CD4-positive, alpha-beta T cell treated with Interleukin-1 beta for 1 hour (primary cell): Measurements from ENCODE around the gene SLC6A11.

Source experiments
- DNase-seq, 2 donors: peaks; one replicate each; pipeline ENCODE4 v3.0.0-alpha.2; 2020 to 2022

SLC6A11 gene

DNA sequence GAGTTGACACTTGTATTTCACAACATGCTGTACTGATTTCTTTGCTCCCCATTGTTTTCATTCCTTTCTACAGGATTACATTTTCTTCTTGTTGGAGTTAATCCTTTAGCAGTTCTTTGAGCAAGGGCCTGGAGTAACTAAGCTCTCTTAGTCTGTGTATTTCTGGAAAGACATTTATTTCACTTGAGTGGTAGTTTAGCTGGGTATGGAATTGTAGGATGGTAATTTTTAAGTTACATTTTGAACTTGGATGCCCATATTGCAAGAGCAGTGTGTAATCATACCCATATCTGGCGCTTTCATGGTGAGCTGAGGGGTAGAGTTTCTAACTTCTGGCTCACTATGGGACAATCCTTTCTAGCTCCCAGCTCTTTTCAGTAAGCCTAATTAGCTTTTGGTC, 74.6 kb downstream of the SLC6A11 start:
- no peak for DNase-seq

GRCh38 chr3:10892622-10893021, 76.6 kb downstream of the SLC6A11 start:
- no peak for DNase-seq

DNA sequence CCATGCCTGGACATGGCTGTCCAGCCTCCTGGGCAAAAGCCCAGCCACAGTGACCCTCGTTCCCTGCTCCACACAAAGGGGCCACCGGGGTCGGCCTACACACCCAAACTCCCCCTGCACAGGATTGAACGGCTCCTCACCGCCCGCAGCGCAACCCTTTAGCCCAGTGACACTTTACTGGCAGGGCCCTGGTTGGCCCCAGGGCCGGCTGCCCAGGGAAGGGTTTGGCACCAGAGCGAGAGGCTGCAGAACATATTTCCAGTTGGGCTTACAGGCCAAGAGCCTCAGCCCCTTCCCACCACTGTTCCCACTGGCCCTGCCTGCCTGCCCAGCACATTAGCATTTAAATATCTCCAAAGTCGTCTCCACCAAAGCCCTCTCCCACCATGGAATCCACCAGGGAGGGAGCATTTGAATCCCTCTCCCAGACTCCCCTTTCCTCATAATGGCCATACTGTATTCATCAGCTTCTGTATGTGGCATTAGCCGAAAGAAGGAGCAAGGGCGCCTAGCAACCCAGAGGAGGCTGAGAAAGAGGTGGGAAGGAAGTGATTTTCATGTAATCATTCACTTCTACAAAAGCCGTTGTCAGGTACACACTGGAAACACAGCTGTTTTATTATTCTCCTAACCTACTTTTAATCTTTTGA, 85.4 kb downstream of the SLC6A11 start:
- DNase-seq, result no peak

DNA sequence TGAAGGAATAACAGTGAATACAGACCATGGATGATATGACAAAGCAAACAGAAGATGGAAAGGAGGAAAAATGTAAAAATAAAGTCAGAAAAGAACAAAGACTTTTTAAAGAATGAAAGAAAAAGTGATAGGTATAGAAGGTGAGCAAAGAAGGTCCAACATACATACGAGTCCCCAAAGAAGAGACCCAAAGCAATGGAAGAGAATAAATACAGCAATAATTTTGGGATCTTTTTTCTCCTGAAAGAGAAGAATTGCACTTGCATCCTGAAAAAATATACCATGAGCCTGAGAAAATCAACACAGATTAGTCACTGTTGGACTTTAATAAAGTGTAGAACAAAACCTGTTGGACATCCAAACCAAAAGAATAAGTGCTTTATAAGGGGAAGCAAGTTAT, 91.2 kb downstream of the SLC6A11 start:
- DNase-seq, result no peak

GRCh38 chr3:10910367-10910766, 94.3 kb downstream of the SLC6A11 start:
- DNase-seq, result no peak

DNA sequence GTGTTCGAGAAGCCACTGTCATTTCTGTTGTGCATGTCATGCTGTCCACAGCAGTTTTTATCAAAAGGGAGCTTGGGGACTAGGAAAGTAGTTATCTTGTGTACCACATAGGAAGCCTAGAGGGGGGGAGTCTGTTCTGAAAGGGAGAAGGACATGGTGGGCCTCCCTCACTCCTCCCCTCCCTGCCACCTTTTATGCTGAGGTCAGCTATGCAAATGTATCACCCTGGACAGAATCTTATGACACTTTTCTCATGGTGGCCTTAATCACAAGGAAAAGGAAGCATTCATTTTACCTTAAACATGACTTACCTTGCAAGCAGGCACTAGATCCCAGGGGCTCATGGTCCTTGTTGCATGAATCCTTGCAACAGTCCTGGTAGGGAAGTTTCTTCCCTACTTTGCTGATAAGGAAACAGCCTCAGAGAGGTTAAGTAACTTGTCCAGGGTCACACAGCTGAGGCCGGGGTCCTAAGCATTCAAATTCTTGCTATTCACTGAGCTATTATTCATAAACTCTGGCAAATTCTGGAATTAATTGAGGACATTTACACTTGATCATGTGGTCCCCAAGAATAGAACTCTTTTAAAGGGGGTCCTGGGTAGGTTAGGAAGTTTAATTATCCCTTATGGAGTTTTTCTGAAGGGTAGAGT, 95.4 kb downstream of the SLC6A11 start:
- DNase-seq, result no peak

DNA sequence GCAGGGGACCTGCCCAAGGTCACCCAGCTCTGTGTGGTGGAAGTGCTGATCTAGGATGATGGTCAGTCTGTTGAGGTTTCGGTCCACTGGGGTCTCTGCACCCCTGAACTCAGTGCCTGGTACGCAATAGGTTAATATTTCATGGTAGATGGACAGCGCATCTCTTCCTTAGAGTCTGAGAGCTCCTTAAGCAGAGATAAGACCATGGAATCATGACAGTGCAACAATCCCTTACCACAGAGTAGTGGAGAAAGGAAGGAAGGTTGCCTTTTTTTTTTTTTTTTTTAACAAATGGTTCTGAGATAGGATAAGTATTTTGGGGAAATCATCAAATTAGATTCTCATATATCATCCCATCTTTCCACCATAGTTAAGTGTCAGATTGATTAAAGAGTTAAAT, 96.8 kb downstream of the SLC6A11 start:
- no peak for DNase-seq

DNA sequence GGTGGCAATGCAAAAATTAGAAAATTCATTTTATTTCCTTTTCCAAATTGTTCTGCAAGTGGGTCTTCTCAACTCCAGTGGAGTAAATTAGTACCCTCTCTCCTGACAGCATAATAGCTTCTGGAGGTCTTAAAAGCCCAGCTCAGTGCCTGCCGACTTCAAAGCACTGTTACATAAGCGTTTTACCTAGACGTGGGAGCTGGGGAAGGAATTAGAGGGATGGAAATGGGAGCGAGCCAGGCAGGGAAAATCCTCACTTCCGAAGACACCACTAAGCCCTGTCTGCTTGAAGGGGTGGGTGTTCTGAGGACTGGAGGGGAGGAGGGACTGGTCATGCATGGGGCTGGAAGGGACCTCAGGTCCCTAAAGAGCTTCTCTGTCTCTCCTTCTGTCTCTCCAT, 99.3 kb downstream of the SLC6A11 start:
- no peak for DNase-seq

DNA sequence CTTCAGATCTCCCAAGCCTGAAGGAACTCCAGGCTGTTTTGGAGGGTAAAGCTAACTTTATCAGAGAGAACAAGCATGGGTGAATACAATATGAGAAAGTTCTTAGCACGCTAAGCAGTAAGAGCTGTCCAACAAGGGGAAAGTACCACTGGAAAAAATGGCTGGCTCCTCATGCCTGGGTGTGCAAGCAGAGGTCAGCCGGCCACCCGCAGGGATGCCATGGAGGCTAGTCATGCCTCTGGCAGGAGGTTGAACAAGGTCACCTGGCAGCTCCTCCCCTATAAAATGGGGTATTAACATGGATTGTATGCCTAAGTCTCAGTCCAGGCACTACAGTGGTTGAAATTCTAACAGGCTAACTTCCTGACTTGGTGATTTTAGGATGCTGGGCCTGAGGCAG, 101.1 kb downstream of the SLC6A11 start:
- no peak for DNase-seq

GRCh38 chr3:10918011-10918410, 102.0 kb downstream of the SLC6A11 start:
- no peak for DNase-seq

DNA sequence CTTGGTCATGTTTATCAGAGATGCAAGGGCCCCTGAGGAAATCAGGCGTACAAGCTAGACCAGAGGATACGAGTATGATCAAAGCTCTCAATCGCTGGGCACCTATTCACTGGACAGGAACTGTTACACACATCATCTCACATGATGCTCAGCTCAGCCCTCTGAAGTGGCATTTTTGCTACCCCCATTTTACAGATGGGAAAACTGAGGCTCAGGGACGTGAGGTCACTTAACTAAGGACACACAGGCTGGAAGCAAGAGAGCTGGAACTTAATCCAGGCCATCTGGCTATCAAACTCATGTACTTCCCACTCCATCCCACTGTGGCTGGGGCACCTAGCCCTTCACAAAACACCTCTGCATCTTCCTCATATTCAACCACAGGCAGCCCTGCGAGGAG, 103.6 kb downstream of the SLC6A11 start:
- DNase-seq, result no peak

GRCh38 chr3:10925436-10926255, 109.6 kb downstream of the SLC6A11 start:
- DNase-seq, result no peak

- no peak for DNase-seq
These were observed 110.3 kb downstream of the SLC6A11 start for GRCh38 chr3:10926256-10926810.

- no peak for DNase-seq
These were observed 110.9 kb downstream of the SLC6A11 start for GRCh38 chr3:10926811-10927521.

DNA sequence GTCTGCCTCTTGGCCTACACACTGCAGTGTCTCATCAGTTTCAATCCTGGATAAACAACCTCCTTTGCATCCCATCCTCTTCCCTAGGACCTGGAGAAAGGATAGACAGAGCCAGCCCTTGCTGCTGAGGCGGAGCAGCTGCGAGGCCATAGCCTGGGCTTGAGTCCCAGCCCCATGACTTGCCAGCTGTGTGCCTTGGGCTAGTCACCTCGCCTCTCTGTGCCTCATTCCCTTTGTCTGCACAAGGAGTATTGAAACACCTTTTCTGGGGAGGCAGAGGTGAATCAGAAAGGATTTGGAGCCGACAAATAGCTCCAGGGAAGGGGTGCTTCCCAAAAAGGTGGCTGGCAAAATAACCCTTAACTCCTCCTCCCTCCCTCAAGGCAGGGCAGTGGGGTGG, 111.5 kb downstream of the SLC6A11 start:
- DNase-seq, result no peak

- no peak for DNase-seq
These were observed 112.5 kb downstream of the SLC6A11 start for GRCh38 chr3:10928407-10928960.

DNA sequence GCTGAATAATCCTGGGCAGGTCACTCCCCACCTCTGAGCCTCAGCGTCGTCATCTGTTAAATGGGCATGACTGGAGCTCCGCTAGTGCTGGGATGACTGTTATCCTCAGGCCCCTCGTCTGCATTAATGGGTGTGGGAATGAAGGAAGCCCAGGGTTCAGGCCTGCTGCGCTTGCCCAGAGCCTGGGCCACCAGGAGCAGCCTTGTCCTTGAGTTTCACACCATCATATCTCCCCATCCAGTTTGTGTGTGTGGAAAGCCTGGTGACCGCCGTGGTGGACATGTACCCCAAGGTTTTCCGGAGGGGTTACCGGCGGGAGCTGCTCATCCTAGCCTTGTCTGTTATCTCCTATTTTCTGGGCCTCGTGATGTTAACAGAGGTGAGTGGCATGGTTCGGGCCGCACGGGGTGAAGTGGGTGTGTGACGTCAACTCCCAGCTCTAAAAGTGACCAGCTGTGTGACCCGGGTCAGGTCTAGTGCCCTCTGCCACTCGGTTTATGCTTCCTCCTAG, 113.0 kb downstream of the SLC6A11 start:
- no peak for DNase-seq

DNA sequence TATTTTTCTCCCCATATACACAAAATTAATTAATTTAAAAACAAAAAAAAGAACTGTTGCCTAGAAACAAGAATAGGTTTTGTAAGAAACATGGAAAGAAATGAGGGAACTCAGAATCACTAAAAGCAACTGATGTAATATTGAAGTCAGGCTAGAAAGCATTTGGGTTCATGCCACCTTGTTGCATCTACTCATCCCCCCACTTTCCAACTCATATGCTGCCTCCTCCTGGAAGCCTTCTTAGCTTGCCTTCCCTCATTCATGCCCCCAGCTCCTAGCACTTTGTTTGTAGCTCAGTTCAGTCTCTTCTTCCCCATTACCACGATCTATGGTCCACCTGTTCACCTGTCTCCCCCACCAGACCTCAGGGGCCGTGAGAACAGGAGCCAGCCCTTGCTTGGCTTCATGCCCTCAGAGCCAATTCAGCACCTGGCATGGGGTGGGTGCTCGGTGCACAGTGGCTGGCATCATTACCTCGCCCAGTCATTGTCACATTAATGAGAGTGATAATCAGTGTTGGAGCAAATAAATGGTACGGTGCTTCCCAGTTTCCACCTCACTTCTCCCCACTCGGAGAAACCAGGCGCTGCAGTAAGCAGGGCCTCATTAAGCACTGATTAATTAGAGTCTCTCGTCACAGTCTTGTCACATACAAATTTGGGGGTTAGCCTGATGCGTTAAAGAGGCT, 114.1 kb downstream of the SLC6A11 start:
- no peak for DNase-seq

DNA sequence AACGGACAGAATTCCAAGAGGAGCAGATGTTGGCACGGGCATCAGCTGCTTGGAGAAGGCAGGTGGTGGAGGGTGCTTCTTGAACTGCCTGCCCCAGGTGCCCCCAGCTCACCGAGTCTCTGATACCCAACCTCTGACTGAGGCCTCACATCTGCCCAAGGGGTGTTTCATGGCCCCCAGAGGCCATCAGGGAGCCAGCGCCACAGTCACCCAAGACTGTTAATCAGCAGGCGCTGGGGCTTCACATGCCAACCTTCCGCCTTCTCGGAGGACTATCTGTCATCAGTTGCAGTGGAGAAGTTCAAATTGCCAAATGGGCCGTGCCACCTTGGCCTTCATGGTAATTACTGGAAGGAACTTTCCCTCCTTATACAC, 114.6 kb downstream of the SLC6A11 start:
- DNase-seq, result no peak

DNA sequence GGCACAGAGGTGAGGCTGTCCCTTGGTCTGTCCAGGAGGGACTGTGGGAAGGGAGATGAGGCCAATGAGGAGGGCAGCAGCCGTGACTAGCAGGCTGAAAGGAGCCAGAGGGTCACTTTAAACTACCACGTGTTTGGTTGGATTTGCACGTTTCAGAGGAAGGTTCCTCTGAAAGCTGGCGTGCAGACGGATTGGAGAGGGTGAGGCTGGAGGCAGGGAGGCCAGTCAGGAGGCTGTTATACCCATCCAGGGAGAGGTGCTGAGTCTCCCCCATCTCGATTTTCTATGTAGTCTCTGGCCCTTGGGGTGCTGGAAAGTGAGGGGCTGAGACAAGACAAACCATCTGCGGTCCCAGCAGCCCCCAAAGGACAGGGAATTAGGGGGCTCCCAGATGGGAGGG, 116.6 kb downstream of the SLC6A11 start:
- DNase-seq, result no peak

GRCh38 chr3:10933021-10933420, 117.0 kb downstream of the SLC6A11 start:
- no peak for DNase-seq

GRCh38 chr3:10933470-10933804, 117.4 kb downstream of the SLC6A11 start:
- DNase-seq, result no peak
